IPS DF 4.7 (cell line): ENCODE results near the gene MCUR1.
"Not testable (repeated sequence)": the region's sequence is repeated elsewhere in the genome, so short reads cannot be mapped to it uniquely, and the experiment has no call there.

Source experiments
- DNase-seq: peaks from one replicate; pipeline ENCODE4 v3.0.0-alpha.2; 2013; ENCODE audit warnings: low spot score; ENCODE audit errors: extremely low read depth

MCUR1 gene, protein sequence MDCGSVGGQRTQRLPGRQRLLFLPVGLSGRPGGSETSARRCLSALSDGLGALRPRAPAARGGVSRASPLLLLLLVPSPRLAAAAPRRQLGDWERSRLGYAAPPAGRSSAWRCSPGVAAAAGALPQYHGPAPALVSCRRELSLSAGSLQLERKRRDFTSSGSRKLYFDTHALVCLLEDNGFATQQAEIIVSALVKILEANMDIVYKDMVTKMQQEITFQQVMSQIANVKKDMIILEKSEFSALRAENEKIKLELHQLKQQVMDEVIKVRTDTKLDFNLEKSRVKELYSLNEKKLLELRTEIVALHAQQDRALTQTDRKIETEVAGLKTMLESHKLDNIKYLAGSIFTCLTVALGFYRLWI

DNA sequence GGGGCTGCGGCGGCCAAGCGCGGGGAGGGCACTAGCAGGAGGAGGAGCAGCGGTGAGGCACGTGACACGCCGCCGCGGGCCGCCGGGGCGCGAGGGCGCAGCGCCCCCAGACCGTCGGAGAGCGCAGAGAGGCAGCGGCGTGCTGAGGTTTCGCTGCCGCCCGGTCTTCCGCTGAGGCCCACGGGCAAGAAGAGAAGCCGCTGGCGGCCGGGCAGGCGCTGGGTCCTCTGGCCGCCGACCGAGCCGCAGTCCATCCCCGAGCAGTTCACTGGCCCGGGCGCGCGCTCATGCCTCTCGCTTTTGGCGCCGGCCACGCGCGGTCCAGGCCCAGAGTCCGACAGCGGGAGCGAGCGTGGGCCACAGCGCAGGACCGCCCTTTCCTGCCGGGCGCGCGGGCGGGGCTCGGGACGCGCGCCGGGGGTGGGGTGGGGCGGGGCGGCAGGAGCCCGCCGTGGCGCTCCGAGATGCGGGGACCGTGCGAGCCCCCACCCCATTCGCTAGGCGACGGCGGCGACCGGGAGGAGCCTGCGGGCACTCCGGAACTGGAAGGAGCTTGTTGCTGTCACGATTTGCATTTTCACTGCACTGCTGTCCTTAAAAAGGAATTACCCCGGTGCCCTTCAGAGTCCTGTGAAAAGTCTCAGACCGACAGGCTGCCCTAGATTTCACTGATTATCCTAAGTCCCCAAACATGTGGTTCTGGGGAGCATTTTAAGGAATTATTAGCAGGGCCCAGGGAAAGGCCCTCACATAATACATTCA, at the start of gene MCUR1:
MCUR1 (minus strand) TSS at position 382 of the 762 bp plus-strand sequence; CDS start at position 254, 128 bp downstream.
- peak; percentile 25 for DNase-seq

DNA sequence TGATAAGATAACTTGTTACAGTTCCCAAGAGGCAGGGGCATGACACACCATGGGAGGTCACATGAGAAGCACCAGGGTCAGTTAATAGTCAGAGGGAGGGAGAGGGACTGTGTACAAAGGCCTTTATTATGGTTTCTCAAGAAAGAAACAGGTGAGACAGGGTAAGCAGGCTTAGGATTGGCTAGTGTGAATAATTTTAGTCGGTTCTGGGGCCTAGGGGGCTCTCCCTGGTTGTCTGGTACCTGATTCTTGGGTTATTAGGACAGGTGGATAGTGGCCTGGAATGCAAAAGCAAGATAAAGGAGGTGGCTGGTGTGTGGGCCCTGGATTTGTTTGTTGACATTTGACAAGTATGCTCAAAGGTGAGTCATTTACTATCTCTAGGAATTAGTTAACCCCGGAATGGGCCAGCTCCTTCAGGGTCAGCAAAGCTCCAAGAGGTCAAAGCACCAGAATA, 49.4 kb upstream of the MCUR1 start:
- DNase-seq, result no peak

DNA sequence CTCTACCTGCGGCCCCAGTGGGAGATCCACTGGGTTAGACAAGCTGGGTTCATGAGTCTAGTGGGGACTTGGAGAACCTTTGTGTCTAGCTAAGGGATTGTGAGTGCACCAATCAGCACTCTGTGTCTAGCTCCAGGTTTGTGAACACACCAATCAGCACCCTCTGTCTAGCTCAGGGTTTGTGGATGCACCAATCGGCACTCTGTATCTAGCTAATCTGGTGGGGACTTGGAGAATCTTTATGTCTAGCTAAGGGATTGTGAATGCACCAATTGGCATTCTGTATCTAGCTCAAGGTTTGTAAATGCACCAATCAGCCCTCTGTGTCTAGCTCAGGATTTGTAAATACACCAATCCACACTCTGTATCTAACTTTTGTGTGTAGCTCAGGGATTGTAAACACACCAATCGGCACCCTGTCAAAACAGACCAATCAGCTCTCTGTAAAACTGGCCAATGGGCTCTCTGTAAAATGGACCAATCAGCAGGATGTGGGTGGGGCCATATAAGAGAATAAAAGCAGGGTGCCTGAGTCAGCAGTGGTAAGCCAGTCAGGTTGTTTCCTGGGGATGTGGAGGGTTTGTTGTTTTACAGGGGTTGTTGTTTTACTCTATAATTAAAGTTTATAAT, 46.3 kb upstream of the MCUR1 start:
- DNase-seq, result not testable (repeated sequence)

GRCh38 chr6:13859871-13860555, 45.7 kb upstream of the MCUR1 start:
- no peak for DNase-seq

DNA sequence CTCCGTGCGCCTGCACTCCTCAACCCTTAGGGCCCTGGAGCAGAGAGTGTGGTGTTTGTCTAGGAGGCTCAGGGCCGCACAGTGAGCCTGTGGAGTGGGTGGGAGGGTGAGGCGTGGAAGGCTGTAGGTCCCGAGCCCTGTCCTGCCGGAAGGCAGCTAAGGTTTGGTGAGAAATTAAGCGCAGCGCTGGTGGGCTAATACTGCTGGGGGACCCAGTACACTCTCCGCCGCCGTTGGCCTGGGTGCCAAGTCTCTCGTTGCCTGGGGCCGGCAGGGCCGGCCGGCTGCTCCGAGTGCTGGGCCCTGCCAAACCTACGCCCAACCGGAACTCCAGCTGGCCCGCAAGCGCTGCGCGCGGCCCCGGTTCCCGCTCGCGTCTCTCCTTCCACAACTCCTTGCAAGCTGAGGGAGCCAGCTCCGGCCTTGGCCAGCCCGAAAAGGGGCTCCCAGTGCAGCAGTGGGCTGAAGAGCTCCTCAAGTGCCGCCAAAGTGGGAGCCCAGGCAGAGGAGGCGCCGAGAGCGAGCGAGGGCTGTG, 40.4 kb upstream of the MCUR1 start:
- no peak for DNase-seq

GRCh38 chr6:13853871-13854270, 39.5 kb upstream of the MCUR1 start:
- no peak for DNase-seq

DNA sequence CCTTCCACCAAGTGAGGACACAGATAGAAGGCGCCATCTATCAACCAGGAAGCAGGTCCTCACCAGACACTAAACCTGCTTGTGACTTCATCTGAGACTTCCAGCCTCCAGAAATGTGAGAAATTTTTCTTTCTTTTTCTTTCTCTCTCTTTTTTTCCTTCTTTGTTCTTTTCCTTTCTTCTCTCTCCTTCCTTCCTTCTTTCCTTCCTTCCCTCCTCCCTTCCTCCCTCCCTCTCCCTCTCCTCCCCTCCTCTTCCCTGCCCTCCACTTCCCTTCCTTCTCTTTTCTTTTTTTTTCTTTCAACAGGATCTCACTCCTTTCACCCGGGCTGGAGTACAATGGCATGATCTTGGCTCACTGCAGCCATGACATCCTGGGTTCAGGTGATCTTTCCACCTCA, 37.4 kb upstream of the MCUR1 start:
- no peak for DNase-seq

DNA sequence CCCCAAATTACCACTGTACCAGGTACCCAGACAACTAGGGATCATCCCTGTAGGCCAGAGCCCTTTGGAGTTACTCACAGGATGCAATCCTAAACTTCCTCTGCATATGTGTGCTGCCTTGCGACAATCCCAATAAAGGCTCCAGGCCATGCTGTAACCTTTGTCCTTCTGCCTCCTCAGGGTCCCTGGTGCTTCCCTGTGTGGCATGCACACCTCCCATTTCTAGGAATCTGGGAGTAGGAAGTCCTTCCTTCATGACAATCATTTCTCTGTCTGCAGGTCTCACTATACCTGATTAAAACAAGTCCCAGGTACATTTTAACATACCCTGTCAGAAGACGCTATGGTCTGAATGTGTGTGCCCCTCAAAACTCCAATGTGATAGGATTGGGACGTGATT, 37.0 kb upstream of the MCUR1 start:
- no peak for DNase-seq

DNA sequence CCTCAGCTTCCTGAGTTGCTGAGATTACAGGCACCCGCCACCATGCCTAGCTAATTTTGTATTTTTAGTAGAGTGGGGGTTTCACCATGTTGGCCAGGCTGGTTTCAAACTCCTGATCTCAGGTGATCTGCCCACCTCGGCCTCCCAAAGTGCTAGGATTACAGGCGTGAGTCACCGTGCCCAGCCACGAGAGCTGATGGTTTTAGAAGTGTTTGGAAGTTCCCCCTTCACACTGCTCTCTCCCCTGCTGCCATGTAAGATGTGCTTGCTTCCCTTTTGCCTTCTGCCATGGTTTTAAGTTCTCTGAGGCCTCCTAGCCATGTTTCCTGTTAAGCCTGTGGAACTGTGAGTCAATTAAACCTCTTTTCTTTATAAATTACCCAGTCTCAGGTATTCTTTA, 36.3 kb upstream of the MCUR1 start:
- DNase-seq, result not testable (repeated sequence)

DNA sequence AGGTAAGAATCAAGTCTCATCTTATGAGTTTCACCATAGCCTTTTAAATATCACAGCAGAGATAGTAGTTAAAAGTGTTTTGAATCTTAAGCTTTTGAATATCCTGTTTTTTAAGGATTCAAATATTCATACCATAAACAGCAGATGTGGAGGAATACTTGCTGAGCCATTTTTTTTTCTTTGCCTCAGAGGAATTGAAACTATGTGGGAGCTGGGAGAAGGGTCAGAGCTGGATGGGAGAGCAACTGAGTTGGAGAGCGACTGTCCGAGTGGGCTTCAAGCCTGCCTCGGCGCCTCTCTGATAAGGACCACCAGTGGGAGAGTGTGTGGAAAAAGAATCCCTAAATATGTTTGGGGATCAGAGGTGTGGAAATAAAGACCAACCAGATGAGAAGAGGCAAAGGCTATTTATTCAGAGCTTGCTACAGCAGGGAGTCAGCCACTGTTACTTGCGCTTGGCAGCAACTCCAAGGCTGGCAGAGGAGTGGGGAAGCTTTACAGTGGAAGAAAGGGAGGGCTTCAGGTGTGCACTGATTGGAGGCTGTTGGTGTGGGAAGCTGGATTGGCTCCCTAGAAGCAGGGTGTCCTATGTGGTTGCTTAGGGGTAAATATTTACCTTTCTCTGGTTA, 34.3 kb upstream of the MCUR1 start:
- no peak for DNase-seq

GRCh38 chr6:13847326-13848050, 33.1 kb upstream of the MCUR1 start:
- DNase-seq, result no peak

GRCh38 chr6:13846841-13847240, 32.5 kb upstream of the MCUR1 start:
- DNase-seq, result peak; percentile 66

DNA sequence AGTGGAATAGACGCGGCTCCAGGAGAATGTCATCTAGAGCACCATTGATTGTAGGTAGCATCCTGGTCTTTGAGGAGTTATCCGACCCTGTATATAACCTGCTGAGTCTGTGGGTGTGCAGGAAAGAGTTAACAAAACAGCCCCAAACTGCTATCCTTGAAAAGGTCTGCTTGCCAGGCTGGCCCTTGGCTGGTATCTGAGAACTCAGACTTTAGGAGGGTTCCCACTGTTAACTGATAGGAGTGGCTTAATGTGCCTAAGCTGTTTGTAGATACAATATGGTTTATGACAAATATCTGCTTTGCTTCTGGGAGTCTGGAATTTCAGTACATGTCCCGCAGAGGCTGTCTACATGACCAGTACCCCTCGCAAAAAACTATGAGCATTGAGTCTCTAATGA, 27.6 kb upstream of the MCUR1 start:
- no peak for DNase-seq

GRCh38 chr6:13838616-13839015, 24.3 kb upstream of the MCUR1 start:
- no peak for DNase-seq

GRCh38 chr6:13836170-13836569, 21.8 kb upstream of the MCUR1 start:
- no peak for DNase-seq

DNA sequence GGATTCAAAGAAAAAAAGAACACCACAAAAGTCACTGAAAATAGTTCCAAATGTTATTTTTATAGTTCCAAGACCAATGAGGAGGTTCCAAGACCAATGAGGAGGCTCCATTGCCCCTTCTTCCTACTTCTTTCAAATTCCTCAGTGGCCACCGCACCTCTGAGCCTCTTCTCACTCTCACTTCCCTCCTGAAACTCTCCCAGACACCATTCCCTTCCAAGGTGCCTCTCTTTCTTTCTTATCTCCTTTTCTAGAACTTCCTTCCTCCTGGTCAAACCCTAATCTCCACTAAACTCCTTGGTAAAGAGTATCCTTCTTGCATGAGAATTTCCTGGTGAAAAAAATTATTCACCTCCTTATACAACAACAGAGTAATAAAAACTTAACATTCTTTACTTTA, 20.4 kb upstream of the MCUR1 start:
- DNase-seq, result no peak

DNA sequence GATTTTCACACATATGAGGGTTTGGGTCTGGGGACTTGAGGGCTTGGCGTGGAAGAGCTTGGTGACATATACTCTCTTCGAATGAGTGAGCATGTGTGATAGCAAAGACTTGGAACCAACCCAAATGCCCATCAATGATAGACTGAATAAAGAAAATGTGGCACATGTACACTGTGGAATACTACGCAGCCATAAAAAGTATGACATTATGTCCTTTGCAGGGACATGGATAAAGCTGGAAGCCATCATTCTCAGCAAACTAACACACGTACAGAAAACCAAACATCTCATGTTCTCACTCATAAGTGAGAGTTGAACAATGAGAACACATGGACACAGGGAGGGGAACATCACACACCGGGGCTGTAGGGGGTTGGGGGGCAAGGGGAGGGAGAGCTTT, 19.7 kb upstream of the MCUR1 start:
- not testable (repeated sequence) for DNase-seq

GRCh38 chr6:13832778-13833177, 18.4 kb upstream of the MCUR1 start:
- DNase-seq, result no peak

DNA sequence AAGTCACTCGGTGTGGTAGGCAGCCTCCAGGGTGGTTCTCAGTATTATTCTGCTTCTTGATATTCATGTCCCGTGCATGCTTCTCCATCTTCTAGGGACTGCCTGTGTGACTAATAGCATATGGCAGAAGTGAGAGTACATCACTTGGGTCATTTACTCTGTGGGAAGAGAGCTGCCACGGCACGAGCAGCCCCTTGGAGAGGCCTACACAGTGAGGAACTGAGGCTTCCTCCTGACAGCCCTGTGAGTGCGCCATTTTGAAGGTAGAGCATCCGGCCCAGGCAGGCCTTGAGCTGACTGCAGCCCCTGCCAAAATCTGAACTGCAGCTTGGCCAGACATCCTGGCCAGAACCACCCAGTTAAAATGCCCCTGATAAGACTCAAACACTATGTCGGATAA, 17.3 kb upstream of the MCUR1 start:
- no peak for DNase-seq

DNA sequence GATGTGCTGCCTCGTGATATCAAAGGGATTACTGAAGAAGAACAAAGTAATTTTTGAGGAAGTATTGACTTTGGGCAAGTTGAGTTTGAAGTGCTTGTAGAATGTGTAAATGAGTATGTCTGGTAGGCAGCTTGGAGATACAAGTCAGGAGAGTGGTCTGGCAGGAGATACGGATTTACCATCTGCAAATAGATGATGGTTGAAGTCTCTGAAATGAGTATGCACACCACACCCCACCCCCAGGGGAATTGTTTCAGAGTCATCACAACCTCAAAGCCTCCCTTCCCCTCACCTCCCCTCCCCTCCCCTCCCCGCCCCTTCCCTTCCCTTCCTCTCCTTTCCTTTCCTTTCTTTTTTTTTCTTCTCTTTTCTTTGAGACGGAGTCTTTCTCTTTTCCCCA, 16.4 kb upstream of the MCUR1 start:
- no peak for DNase-seq
